Bronchial epithelial cell (primary cell): ENCODE results near the gene TP53RK. TPM values are rescaled to one million over a fixed set of nuclear protein-coding genes. Genes with fewer than 3 reads are reported as not detected.

Experiments
- DNase-seq: peaks from one replicate; pipeline ENCODE4 v3.0.0-alpha.2; 2010; ENCODE audit warnings: low read depth
- FAIRE-seq: peaks from 2 replicates; lab custom pipeline; 2011; peaks lifted over from hg19 to GRCh38; lab: Jason Lieb, UNC
- H3K27me3 ChIP-seq: 2 replicates; pipeline ENCODE4 v1.5.1; 2011; ENCODE audit warnings: low read length; ENCODE audit not compliant: control insufficient read depth, insufficient read depth
- H3K36me3 ChIP-seq: 2 replicates; pipeline ENCODE4 v1.5.1; 2011; ENCODE audit warnings: low read length; ENCODE audit not compliant: control insufficient read depth, insufficient read depth
- H3K4me3 ChIP-seq: 2 replicates; pipeline ENCODE4 v1.5.1; 2011; ENCODE audit warnings: mild to moderate bottlenecking, low read depth, low read length, control low read depth
- total RNA-seq: library from RNA; depleted of rRNA; stranded (reverse); fragments of >200 nt; gene quantifications from 2 replicates; pipeline ENCODE4 v1.2.1, GENCODE V29; 2014
- TF ChIP-seq, protein P1 (sequence below): IDR thresholded peaks from 2 replicates; pipeline ENCODE4 v1.5.1; 2011; ENCODE audit warnings: mild to moderate bottlenecking, moderate library complexity, low read length, control low read depth, inconsistent platforms; ENCODE audit not compliant: insufficient read depth, severe bottlenecking

The TP53RK gene
- total RNA-seq, 1 donor from 2014 or later, result 19.0 TPM

GRCh38 chr20:46640044-46640443, 49.2 kb downstream of the TP53RK start:
- TF ChIP-seq, protein P1, sequence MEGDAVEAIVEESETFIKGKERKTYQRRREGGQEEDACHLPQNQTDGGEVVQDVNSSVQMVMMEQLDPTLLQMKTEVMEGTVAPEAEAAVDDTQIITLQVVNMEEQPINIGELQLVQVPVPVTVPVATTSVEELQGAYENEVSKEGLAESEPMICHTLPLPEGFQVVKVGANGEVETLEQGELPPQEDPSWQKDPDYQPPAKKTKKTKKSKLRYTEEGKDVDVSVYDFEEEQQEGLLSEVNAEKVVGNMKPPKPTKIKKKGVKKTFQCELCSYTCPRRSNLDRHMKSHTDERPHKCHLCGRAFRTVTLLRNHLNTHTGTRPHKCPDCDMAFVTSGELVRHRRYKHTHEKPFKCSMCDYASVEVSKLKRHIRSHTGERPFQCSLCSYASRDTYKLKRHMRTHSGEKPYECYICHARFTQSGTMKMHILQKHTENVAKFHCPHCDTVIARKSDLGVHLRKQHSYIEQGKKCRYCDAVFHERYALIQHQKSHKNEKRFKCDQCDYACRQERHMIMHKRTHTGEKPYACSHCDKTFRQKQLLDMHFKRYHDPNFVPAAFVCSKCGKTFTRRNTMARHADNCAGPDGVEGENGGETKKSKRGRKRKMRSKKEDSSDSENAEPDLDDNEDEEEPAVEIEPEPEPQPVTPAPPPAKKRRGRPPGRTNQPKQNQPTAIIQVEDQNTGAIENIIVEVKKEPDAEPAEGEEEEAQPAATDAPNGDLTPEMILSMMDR, result no peak
- Histone ChIP-seq H3K27me3 (no peaks in the 10 kb centered on the region), H3K36me3 (no peaks in the 10 kb centered on the region), H3K4me3 (no peak overlapping the region)
- FAIRE-seq (no peak), DNase-seq (no peak)

GRCh38 chr20:46639587-46639986, 49.7 kb downstream of the TP53RK start:
- FAIRE-seq (no peak), DNase-seq (no peak)
- Histone ChIP-seq H3K27me3 (no peaks in the 10 kb centered on the region), H3K4me3 (no peak overlapping the region), H3K36me3 (no peaks in the 10 kb centered on the region)
- TF ChIP-seq, protein P1, result no peak

DNA sequence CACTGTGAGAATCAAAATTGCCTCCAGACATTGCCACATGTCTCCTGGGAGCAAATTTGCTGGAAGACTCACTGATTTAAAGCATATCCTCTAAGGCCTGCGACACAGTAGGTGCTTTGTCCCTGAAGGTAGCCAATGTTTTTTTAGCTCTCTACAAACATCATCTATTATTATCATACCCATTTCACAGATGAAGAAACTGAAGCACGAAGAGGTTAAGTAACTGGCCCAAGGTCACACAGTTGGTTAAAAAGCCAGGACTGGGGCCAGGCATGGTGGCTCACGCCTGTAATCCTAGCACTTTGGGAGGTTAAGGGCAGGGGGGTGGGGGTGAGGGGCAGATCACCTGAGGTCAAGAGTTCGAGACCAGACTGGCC, 50.4 kb downstream of the TP53RK start:
- FAIRE-seq, result no peak
- TF ChIP-seq, protein P1, result no peak
- Histone ChIP-seq H3K36me3 (no peaks in the 10 kb centered on the region), H3K27me3 (no peaks in the 10 kb centered on the region), H3K4me3 (no peak overlapping the region)
- DNase-seq, result no peak

- TF ChIP-seq, protein P1, result no peak
- no peak for FAIRE-seq
Observed at GRCh38 chr20:46638134-46638897, 50.9 kb downstream of the TP53RK start.

DNA sequence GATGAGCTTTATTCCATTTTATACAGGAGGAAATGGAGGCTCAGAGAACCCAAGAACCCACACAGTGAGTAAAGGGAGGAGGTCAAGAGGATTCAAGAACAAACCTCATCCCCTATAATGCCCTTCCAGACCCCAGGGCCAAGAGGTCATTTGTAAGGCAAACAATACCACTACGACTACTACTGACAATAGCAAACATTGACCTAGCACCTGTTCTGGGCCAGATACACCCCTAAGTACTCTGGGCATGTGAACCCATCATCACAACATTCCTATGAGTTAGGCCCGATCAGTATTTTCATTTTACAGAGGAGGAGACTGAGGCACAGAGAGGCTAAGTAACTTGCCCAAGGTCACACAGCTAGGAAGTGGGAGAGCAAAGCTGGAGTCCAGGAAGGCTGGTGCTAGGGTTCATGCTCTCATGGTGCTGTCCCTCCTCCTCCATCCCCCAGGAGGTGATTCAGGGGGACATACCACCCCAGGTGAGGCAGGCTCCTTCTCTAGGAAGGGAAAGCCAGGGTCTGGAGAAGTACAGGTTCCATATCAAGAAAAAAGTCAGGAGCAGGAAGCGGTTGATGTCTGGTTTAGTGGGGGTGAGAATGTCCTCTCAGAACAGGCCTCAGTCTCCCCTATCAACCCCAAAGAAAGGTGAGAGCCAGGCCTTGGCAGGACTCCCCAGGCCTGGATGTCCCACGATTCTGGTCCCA, 51.7 kb downstream of the TP53RK start:
- DNase-seq, result no peak
- Histone ChIP-seq H3K36me3 (no peaks in the 10 kb centered on the region), H3K27me3 (no peaks in the 10 kb centered on the region), H3K4me3 (no peak overlapping the region)
- FAIRE-seq, result no peak
- TF ChIP-seq, protein P1, result no peak

More at GRCh38 chr20:46638134-46638897, 50.9 kb downstream of the TP53RK start:
- Histone ChIP-seq H3K27me3 (no peaks in the 10 kb centered on the region), H3K4me3 (no peak overlapping the region), H3K36me3 (no peaks in the 10 kb centered on the region)
- DNase-seq, result no peak
